Right forelimb (tissue), 1 donor: ENCODE data around the gene SIK3.
"Not testable (repeated sequence)": the region's sequence is repeated elsewhere in the genome, so short reads cannot be mapped to it uniquely, and the experiment has no call there.

Experiments used
- DNase-seq: peaks from one replicate; pipeline ENCODE4 v3.0.0-alpha.2; 2018

SIK3 gene

GRCh38 chr11:116814502-116814901 is 283.7 kb downstream of the SIK3 start:
- DNase-seq: no peak

GRCh38 chr11:116813781-116814471 is 284.3 kb downstream of the SIK3 start:
- no peak for DNase-seq

DNA sequence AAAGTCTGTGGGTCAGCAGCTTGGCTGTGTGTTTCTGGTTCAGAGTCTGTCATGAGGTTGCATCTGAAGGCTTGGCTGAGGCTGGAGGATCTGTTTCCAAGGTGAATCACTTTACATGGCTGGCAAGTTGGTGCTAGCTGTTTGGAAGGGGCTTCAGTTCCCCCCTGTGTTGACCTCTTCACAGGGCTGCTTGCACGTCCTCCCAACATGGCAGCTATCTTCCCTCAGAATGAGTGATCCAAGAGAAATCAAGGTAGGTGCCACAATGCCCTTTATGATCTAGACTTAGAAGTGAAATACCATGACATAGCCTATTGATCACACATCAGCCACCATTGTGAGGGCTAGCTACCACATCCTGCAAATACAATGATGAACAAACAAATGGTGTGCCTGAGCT is 285.1 kb downstream of the SIK3 start:
- DNase-seq: no peak

GRCh38 chr11:116812109-116812508 is 286.1 kb downstream of the SIK3 start:
- no peak for DNase-seq

DNA sequence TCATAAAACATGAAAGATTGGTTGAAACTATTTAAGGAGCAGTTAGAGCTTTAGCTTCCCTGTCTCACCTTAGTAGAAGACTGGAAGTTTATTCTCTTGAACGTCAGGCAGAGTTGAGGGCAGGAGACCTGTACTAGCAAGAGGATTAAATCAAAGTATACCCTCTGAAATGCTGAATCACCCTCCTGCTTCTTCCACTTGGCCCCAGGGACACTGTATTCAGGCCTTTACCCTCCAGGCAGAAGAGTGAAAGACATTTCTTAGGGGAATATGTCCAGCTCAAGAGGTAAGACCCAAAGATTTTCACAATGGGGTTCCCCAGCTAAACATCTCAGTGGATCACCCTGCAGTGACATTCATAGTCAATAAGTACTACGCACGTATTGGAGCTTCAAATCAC is 287.0 kb downstream of the SIK3 start:
- DNase-seq: no peak

DNA sequence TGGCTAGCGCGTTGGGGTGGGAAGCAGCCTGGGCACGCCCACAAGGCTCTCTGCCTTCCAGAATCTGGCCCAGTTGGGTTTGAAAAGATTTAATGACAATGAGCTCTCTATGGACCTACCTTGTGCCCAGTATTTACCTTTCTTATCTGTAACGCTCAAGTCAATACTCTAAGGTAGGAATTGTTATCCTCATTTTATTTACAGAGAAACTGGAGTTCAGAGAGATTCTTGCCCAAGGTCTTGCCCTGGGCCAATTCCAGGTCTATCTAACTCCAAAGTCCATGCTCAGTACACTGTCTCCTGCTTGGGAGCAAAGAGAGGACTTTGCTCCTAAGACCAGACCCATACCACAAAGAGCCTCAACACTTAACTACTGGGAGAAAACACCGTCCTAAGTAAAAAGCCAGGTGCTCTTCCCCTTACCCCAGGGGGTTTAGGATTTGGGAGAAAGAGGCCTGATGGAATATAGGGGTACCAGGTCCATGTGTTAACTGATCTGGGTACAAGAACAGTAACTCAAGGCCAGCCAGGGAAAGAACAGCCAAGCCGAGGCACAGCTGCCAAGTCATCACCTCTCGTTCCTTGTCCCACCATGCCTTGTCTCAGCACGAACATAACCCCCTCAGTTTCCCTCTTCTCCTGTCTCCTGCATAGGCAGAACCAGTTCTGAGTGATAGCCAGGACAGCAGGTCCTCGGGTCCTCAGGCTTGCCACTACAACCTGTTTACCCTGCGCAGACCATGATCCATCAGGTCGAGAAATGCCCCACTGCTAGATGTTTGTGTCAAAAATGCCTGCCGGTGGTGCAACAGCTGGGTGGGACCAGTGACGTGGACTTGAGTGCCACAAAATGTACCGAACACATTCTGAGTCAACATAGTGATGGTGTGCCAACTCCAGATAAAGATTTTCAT is 289.7 kb downstream of the SIK3 start:
- DNase-seq: no peak

GRCh38 chr11:116807601-116808261 is 290.5 kb downstream of the SIK3 start:
- no peak for DNase-seq

DNA sequence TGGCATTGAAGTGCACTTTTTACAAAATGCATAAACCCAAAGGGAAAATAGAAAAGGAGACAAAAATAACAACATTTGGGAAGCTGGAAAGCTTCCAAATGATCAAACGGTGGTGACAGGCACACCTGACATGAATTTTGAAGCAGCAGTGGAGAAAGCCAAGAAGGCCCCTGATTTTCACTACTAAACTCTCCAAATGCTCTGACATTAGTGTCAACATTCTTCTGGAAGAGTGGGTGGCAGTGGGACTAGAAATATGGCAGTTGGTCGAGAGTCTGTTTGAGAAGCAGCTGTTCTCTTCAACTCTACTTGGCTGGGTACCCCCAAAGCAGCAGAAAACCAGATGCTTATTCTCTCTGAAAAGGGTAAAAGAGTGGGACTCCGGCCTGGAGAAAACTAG is 294.2 kb downstream of the SIK3 start:
- DNase-seq: no peak

DNA sequence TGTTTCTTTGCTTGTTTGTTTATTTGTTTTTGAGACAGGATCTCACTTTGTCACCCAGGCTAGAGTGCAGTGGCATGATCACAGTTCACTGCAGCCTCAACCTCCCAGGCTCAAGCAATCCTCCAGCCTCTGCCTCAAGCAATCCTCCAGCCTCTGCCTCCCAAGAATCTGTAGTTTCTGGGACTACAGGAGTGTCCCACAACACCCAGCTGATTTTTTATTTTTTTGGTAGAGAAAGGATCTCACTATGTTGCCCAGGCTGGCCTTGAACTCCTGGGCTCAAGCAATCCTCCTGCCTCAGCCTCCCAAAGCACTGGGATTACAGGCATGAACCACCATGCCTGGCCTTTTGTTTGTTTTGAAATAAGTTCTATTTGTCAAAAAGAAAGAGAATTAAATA is 296.6 kb downstream of the SIK3 start:
- not testable (repeated sequence) for DNase-seq

DNA sequence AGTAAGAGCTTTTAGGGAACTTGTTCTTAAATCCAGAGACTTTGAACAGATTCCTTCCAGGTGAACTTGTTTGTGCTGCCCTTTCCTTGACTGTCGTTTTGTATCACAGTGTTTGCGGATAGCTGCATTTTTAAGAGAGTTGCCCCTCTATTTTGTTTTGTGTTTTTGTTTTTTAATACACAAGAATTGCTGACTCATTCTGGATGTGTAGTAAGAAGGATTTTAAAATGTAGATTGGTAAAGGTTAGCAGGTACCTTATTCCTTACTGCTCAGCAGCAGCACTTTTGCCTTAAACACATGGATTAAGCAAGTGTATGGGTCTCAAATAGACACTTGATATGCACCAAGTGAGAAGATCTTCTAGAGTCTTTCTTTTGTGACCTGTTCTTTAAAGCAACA is 297.6 kb downstream of the SIK3 start:
- no peak for DNase-seq

DNA sequence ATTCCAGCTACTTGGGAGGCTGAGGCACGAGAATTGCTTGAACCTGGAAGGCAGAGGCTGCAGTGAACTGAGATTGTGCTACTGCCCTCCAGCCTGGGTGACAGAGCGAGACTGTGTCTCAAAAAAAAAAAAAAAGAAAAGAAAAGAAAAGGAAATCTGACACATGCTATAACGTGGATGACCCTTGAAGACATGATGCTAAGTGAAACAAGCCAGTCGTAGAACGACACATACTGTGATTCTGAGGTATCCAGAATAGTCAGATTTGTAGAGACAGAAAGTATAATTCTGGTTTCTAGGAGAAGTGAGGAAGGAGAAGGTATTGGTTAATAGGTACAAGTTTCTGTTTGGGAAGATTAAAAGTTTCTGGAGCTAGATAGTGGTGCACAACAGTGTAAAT is 299.9 kb downstream of the SIK3 start:
- DNase-seq: no peak

- DNase-seq: no peak
Measured at GRCh38 chr11:116797816-116798215, 300.4 kb downstream of the SIK3 start.

DNA sequence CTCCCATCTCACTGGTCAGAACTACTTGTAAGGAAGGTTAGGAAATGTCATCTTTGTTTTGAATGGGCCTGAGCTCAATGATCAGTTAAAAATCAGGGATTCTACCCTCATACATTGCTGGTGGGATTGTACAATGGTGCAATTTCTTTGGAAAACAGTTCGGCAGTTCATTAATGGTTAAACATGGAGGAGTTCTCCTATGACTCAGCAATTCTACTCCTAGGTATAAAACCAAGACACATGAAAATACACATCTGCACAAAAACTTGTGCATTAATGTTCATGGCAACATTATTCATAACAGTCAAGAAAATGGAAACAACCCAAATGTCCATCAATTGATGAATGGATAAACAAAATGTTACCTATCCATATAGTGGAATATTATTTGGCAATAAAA is 301.7 kb downstream of the SIK3 start:
- no peak for DNase-seq

- no peak for DNase-seq
Measured at GRCh38 chr11:116794851-116795250, 303.4 kb downstream of the SIK3 start.

GRCh38 chr11:116793772-116794097 is 304.5 kb downstream of the SIK3 start:
- DNase-seq: no peak
